Measurements from ENCODE around the gene GALNT4. TPM values are rescaled to one million over a fixed set of nuclear protein-coding genes. Genes with fewer than 3 reads are reported as not detected.

Gene GALNT4
- total RNA-seq, 2 experiments from 2014 or later = 5.4 to 5.7 TPM

DNA sequence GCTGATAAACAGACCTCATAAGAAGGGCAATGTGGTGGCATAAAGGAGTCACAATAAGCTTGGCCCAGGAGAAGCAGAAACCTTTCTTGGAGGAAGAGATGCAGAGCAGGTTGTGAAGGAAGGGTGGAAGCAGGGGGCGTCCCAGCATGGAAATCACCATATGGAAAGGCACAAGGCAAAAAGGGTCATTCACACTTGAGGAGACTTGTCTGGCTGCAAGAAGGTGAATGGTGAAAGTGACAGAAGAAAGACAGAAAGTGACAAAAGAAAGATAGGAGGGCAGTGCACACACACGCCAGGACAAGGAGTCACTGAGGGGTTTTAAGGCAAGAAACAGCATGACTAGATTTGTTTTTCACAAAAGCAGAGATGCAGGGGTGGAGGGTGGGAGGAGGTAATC is 38.3 kb downstream of the GALNT4 start:
- Mint-ChIP-seq H3K4me1 (peaks cover 1% of the 10 kb centered on the region), H3K27me3 (no peaks in the 10 kb centered on the region), H3K36me3 (peaks cover 11% of the 10 kb centered on the region), H3K9me3 (no peaks in the 10 kb centered on the region), H3K27ac (no peak overlapping the region), H3K4me3 (no peak overlapping the region)
- no peak for DNase-seq

- no peak overlapping the region for H3K4me3 Mint-ChIP-seq
- no peaks in the 10 kb centered on the region for H3K9me3 Mint-ChIP-seq
- no peak for DNase-seq
- peaks cover 4% of the 10 kb centered on the region for H3K4me1 Mint-ChIP-seq
- H3K27ac Mint-ChIP-seq = no peak overlapping the region
- peaks cover 11% of the 10 kb centered on the region for H3K36me3 Mint-ChIP-seq
- no peaks in the 10 kb centered on the region for H3K27me3 Mint-ChIP-seq
Observed at GRCh38 chr12:89484470-89484869, 40.1 kb downstream of the GALNT4 start.

GRCh38 chr12:89481213-89481914 is 43.2 kb downstream of the GALNT4 start:
- Mint-ChIP-seq H3K27ac (no peak overlapping the region), H3K27me3 (no peaks in the 10 kb centered on the region), H3K4me1 (peaks cover 4% of the 10 kb centered on the region), H3K9me3 (no peaks in the 10 kb centered on the region), H3K36me3 (peaks cover 11% of the 10 kb centered on the region), H3K4me3 (no peak overlapping the region)
- DNase-seq = no peak

DNA sequence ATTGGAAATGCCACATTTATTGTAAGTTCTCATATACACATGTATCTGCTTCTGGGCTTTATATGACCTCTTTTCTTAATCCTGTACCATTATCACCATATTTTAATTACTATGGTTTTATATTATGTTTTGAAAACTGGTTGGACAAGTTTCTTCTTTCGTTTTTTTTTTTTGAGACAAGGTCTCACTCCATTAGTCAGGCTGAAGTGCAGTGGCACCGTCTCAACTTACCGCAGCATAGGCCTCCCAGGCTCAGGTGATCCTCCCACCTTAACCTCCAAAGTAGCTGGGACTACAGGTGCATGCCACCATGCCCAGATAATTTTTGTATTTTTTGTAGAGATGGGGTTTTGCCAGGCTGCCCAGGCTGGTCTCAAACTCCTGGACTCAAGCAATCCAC is 44.6 kb downstream of the GALNT4 start:
- Mint-ChIP-seq H3K4me1 (peaks cover 8% of the 10 kb centered on the region), H3K27me3 (no peaks in the 10 kb centered on the region), H3K27ac (no peak overlapping the region), H3K36me3 (peaks cover 7% of the 10 kb centered on the region), H3K9me3 (no peaks in the 10 kb centered on the region), H3K4me3 (no peak overlapping the region)
- DNase-seq = no peak

DNA sequence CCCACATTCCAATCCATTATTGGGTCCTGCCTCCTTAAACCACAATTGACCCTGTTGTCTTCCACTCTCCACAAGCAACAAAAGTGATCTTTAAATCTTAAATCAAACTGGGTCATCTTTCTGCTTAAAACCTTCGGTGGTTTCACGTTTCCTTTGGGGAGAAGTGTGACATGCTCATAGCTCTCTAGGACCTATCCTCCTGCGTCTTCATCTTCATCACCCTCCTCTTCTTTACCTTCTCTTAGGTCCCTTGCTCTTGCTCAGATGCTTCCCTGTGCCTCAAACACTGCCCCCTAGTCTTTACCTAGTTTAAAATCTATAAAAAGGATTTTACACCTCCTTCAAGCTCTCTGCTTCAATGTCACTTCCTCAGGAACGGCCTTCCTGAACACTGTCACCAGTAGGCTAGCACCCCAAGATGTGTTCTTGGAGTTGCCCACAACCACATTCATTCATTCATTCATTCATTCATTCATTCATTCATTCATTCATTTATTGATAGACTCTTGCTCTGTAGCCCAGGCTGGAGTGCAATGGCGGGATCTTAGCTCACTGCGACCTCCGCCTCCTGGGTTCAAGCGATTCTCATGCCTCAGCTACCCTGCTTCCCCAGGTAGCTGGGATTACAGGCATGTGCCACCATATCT is 46.8 kb downstream of the GALNT4 start:
- Mint-ChIP-seq H3K4me1 (peaks cover 16% of the 10 kb centered on the region), H3K9me3 (no peaks in the 10 kb centered on the region), H3K27me3 (no peaks in the 10 kb centered on the region), H3K36me3 (peaks cover 4% of the 10 kb centered on the region), H3K4me3 (no peak overlapping the region), H3K27ac (no peak overlapping the region)
- no peak for DNase-seq

- DNase-seq = no peak
- no peak overlapping the region for H3K27ac Mint-ChIP-seq
- no peak overlapping the region for H3K4me3 Mint-ChIP-seq
Observed at GRCh38 chr12:89476904-89477595, 47.5 kb downstream of the GALNT4 start.

GRCh38 chr12:89476232-89476631 is 48.4 kb downstream of the GALNT4 start:
- Mint-ChIP-seq H3K27ac (no peak overlapping the region), H3K4me3 (no peak overlapping the region), H3K4me1 (peaks cover 24% of the 10 kb centered on the region), H3K9me3 (no peaks in the 10 kb centered on the region), H3K27me3 (no peaks in the 10 kb centered on the region), H3K36me3 (peaks cover 2% of the 10 kb centered on the region)
- no peak for DNase-seq

More at GRCh38 chr12:89476904-89477595, 47.5 kb downstream of the GALNT4 start:
- Mint-ChIP-seq H3K36me3 (peaks cover 4% of the 10 kb centered on the region), H3K4me1 (peaks cover 22% of the 10 kb centered on the region), H3K9me3 (no peaks in the 10 kb centered on the region), H3K27me3 (no peaks in the 10 kb centered on the region)

GRCh38 chr12:89475203-89475990 is 49.2 kb downstream of the GALNT4 start:
- Mint-ChIP-seq H3K9me3 (no peaks in the 10 kb centered on the region), H3K36me3 (no peaks in the 10 kb centered on the region), H3K4me3 (no peak overlapping the region), H3K27me3 (no peaks in the 10 kb centered on the region), H3K4me1 (peaks cover 27% of the 10 kb centered on the region), H3K27ac (no peak overlapping the region)
- DNase-seq = no peak

GRCh38 chr12:89474615-89475014 is 50.0 kb downstream of the GALNT4 start:
- Mint-ChIP-seq H3K36me3 (no peaks in the 10 kb centered on the region), H3K9me3 (no peaks in the 10 kb centered on the region), H3K27ac (peak overlapping the region; percentile 30), H3K27me3 (no peaks in the 10 kb centered on the region), H3K4me1 (peaks cover 30% of the 10 kb centered on the region), H3K4me3 (no peak overlapping the region)
- no peak for DNase-seq

Other genes with a start within 250 kb of the GALNT4 start
- 10 to 100 TPM; 15.3 to 15.6 TPM for gene DUSP6, start 172.3 kb downstream of the GALNT4 start, total RNA-seq
- 10 to 100 TPM; 18.8 to 19.2 TPM for gene POC1B, start 1.3 kb upstream of the GALNT4 start, total RNA-seq
- 10 to 100 TPM; 25.7 to 27.7 TPM for gene ATP2B1, start 184.0 kb upstream of the GALNT4 start, total RNA-seq

All from activated naive CD8-positive, alpha-beta T cell treated with anti-CD3 and anti-CD28 coated beads for 36 hours (primary cell).